GM23338 (cell line): ENCODE data around the gene DLEU7. TPM values are rescaled to one million over a fixed set of nuclear protein-coding genes. Genes with fewer than 3 reads are reported as not detected.

ENCODE experiments used
- ATAC-seq: fragments of 200-7000 bp; cut with Tn5 transposase; 3 replicates; pipeline ENCODE4 v1.9.1; 2020
- DNase-seq: peaks from one replicate; pipeline ENCODE4 v3.0.0-alpha.2; 2015; ENCODE audit warnings: low spot score
- H2AFZ ChIP-seq: fragments of 200-600 bp; sonication (generic); 2 replicates; pipeline ENCODE4 v1.8.0; 2016; ENCODE audit warnings: antibody characterized with exemption, mild to moderate bottlenecking, moderate library complexity
- H3F3A ChIP-seq: fragments of 200-600 bp; sonication (generic); replicated peaks from 2 replicates; pipeline ENCODE4 v1.8.0; 2017; ENCODE audit warnings: antibody characterized with exemption, mixed run types, low read depth
- H3K27ac ChIP-seq: fragments of 200-600 bp; sonication (generic); 2 replicates; pipeline ENCODE4 v1.6.1; 2016; ENCODE audit warnings: low read depth
- H3K27me3 ChIP-seq: fragments of 200-600 bp; sonication (generic); 2 replicates; pipeline ENCODE4 v1.8.0; 2016; ENCODE audit warnings: mild to moderate bottlenecking, mixed run types, moderate library complexity; ENCODE audit not compliant: insufficient read depth
- H3K36me3 ChIP-seq: fragments of 200-600 bp; sonication (generic); 2 replicates; pipeline ENCODE4 v1.8.0; 2016; ENCODE audit warnings: mild to moderate bottlenecking; ENCODE audit not compliant: insufficient read depth
- H3K4me1 ChIP-seq: fragments of 200-600 bp; sonication (generic); 2 replicates; pipeline ENCODE4 v1.8.0; 2016; ENCODE audit warnings: mild to moderate bottlenecking, moderate library complexity; ENCODE audit not compliant: insufficient read depth
- H3K4me2 ChIP-seq: fragments of 200-600 bp; sonication (generic); 2 replicates; pipeline ENCODE4 v1.7.1; 2017; ENCODE audit warnings: mixed run types
- H3K4me3 ChIP-seq: fragments of 200-600 bp; sonication (generic); 2 replicates; pipeline ENCODE4 v1.6.1; 2016; ENCODE audit warnings: mixed run types
- H3K79me2 ChIP-seq: fragments of 200-600 bp; sonication (generic); replicated peaks from 2 replicates; pipeline ENCODE4 v1.8.0; 2017; ENCODE audit warnings: mild to moderate bottlenecking; ENCODE audit not compliant: insufficient read depth
- H3K9me2 ChIP-seq: fragments of 200-600 bp; sonication (generic); 2 replicates; pipeline ENCODE4 v1.8.0; 2017; ENCODE audit not compliant: insufficient read depth
- H4K20me1 ChIP-seq: fragments of 200-600 bp; sonication (generic); replicated peaks from 2 replicates; pipeline ENCODE4 v1.8.0; 2017; ENCODE audit warnings: mild to moderate bottlenecking; ENCODE audit not compliant: insufficient read depth
- H3K27ac Mint-ChIP-seq: 2 replicates; pipeline ENCODE4 v1.8.0; 2020; ENCODE audit warnings: inconsistent platforms, mild to moderate bottlenecking, moderate library complexity, mixed read lengths
- H3K27me3 Mint-ChIP-seq: 3 replicates; pipeline ENCODE4 v1.8.0; 2022; ENCODE audit warnings: low read depth, mild to moderate bottlenecking, moderate library complexity, mixed read lengths, inconsistent platforms; ENCODE audit not compliant: insufficient read depth, poor library complexity
- H3K36me3 Mint-ChIP-seq: 3 replicates; pipeline ENCODE4 v1.8.0; 2021; ENCODE audit warnings: low read depth, mild to moderate bottlenecking, inconsistent platforms, moderate library complexity, mixed read lengths
- H3K4me1 Mint-ChIP-seq: 3 replicates; pipeline ENCODE4 v1.8.0; 2020; ENCODE audit warnings: mild to moderate bottlenecking, inconsistent platforms, mixed read lengths
- H3K4me3 Mint-ChIP-seq: 3 replicates; pipeline ENCODE4 v1.8.0; 2021; ENCODE audit warnings: moderate library complexity, mild to moderate bottlenecking, inconsistent platforms, mixed read lengths
- H3K9me3 Mint-ChIP-seq: 3 replicates; pipeline ENCODE4 v1.8.0; 2020; ENCODE audit warnings: moderate library complexity, mild to moderate bottlenecking, inconsistent platforms, mixed read lengths
- CREB1 ChIP-seq: fragments of 250-450 bp; sonication (Bioruptor Pico); IDR thresholded peaks from 2 replicates; pipeline ENCODE4 v1.5.0; 2020; ENCODE audit warnings: low read depth, mild to moderate bottlenecking, moderate library complexity
- EZH2 ChIP-seq: fragments of 200-600 bp; sonication (generic); IDR thresholded peaks from one replicate; pipeline ENCODE4 v1.8.0; 2017; ENCODE audit warnings: antibody characterized with exemption, mild to moderate bottlenecking, low read depth; ENCODE audit not compliant: unreplicated experiment
- EZH2phosphoT487 ChIP-seq: fragments of 200-600 bp; sonication (generic); IDR thresholded peaks from one replicate; pipeline ENCODE4 v1.8.1; 2018; ENCODE audit warnings: antibody characterized with exemption; ENCODE audit not compliant: unreplicated experiment
- JUNB ChIP-seq: IDR thresholded peaks from one replicate; pipeline ENCODE4 v1.6.1; 2016; ENCODE audit warnings: antibody characterized with exemption; ENCODE audit not compliant: unreplicated experiment
- NANOG ChIP-seq: IDR thresholded peaks from 2 replicates; pipeline ENCODE4 v1.6.1; 2016; ENCODE audit warnings: antibody characterized with exemption, borderline replicate concordance
- POLR2AphosphoS5 ChIP-seq: IDR thresholded peaks from 2 replicates; pipeline ENCODE4 v1.6.1; 2016; ENCODE audit warnings: antibody characterized with exemption, low read depth
- STAT1 ChIP-seq: IDR thresholded peaks from one replicate; pipeline ENCODE4 v1.6.1; 2016; ENCODE audit warnings: antibody characterized with exemption; ENCODE audit not compliant: unreplicated experiment
- ZNF114 ChIP-seq: fragments of 250-450 bp; sonication (Bioruptor Pico); IDR thresholded peaks from 2 replicates; pipeline ENCODE4 v1.5.0; 2020; ENCODE audit warnings: mild to moderate bottlenecking, moderate library complexity
- ZNF331 ChIP-seq: fragments of 250-450 bp; sonication (Bioruptor Pico); IDR thresholded peaks from 2 replicates; pipeline ENCODE4 v1.5.0; 2020; ENCODE audit warnings: low read depth, mild to moderate bottlenecking, moderate library complexity
- polyA plus RNA-seq: library from polyadenylated mRNA; unstranded; fragments of >200 nt; fragmentation: Nextera tagmentation; extraction: Ambion mirVana; gene quantifications from 2 replicates; pipeline ENCODE4 v1.2.1, GENCODE V29; 2016
- total RNA-seq: library from RNA; depleted of rRNA; stranded (reverse); fragments of >200 nt; shearing (Covaris generic); gene quantifications from 2 replicates; pipeline ENCODE4 v1.2.3, GENCODE V29; 2014
- TF ChIP-seq, protein P1 (sequence below): fragments of 250-450 bp; sonication (Bioruptor Pico); IDR thresholded peaks from 2 replicates; pipeline ENCODE4 v1.5.0; 2020; ENCODE audit warnings: mild to moderate bottlenecking, moderate library complexity
- TF ChIP-seq, protein P2 (sequence below): IDR thresholded peaks from 2 replicates; pipeline ENCODE4 v1.6.1; 2016; ENCODE audit warnings: antibody characterized with exemption
- TF ChIP-seq, protein P3 (sequence below), 2 experiments: fragments of 200-600 bp in 1 of 2; sonication (generic) in 1 of 2; conservative IDR thresholded peaks; 2 replicates each; pipeline versions ENCODE4 v1.5.1 to v1.6.1; 2016 to 2017; ENCODE audit warnings: antibody characterized with exemption in 2 of 2, low read depth in 2 of 2, mild to moderate bottlenecking in 2 of 2, moderate library complexity in 1 of 2
- TF ChIP-seq, protein P4 (sequence below): IDR thresholded peaks from one replicate; pipeline ENCODE4 v1.6.1; 2018; ENCODE audit warnings: antibody characterized with exemption; ENCODE audit not compliant: unreplicated experiment

Gene DLEU7
- total and polyA plus RNA-seq, 2 experiments from 2014 or later = 8.7 to 11.6 TPM

DNA sequence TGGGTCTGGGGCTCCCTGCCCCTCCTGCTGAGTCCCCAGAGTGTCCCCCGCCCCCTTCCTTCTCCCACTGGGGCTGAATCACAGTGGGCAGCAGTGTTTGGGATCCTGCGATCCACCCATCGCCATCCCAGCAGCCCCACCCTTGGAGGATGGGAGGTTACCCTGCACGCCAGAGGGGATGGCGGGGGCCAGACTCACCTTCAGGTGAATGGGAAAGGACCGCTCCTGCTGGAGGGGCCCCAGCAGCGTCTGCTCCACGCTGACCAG lies 569 bp downstream of the DLEU7 start:
- Histone ChIP-seq H4K20me1 (no peaks in the 10 kb centered on the region), H3K27ac (no peak overlapping the region), H3F3A (no peaks in the 10 kb centered on the region), H3K9me2 (no peaks in the 10 kb centered on the region), H3K79me2 (peaks cover 29% of the 10 kb centered on the region), H3K4me1 (peaks cover 29% of the 10 kb centered on the region), H3K27me3 (peaks cover 21% of the 10 kb centered on the region), H3K4me3 (peak overlapping the region; percentile 72), H3K36me3 (no peaks in the 10 kb centered on the region), H3K4me2 (peak overlapping the region; percentile 92), H2AFZ (peak overlapping the region; percentile 91)
- H3K36me3 Mint-ChIP-seq = no peaks in the 10 kb centered on the region; the same call in 2 of the 3 replicates
- H3K27ac Mint-ChIP-seq = no peak overlapping the region
- ATAC-seq = peak; percentile 58
- TF ChIP-seq ZNF331 = no peak
- TF ChIP-seq STAT1 = no peak
- TF ChIP-seq ZNF114 (CRISPR knock-in tag) = no peak
- TF ChIP-seq, protein P1, sequence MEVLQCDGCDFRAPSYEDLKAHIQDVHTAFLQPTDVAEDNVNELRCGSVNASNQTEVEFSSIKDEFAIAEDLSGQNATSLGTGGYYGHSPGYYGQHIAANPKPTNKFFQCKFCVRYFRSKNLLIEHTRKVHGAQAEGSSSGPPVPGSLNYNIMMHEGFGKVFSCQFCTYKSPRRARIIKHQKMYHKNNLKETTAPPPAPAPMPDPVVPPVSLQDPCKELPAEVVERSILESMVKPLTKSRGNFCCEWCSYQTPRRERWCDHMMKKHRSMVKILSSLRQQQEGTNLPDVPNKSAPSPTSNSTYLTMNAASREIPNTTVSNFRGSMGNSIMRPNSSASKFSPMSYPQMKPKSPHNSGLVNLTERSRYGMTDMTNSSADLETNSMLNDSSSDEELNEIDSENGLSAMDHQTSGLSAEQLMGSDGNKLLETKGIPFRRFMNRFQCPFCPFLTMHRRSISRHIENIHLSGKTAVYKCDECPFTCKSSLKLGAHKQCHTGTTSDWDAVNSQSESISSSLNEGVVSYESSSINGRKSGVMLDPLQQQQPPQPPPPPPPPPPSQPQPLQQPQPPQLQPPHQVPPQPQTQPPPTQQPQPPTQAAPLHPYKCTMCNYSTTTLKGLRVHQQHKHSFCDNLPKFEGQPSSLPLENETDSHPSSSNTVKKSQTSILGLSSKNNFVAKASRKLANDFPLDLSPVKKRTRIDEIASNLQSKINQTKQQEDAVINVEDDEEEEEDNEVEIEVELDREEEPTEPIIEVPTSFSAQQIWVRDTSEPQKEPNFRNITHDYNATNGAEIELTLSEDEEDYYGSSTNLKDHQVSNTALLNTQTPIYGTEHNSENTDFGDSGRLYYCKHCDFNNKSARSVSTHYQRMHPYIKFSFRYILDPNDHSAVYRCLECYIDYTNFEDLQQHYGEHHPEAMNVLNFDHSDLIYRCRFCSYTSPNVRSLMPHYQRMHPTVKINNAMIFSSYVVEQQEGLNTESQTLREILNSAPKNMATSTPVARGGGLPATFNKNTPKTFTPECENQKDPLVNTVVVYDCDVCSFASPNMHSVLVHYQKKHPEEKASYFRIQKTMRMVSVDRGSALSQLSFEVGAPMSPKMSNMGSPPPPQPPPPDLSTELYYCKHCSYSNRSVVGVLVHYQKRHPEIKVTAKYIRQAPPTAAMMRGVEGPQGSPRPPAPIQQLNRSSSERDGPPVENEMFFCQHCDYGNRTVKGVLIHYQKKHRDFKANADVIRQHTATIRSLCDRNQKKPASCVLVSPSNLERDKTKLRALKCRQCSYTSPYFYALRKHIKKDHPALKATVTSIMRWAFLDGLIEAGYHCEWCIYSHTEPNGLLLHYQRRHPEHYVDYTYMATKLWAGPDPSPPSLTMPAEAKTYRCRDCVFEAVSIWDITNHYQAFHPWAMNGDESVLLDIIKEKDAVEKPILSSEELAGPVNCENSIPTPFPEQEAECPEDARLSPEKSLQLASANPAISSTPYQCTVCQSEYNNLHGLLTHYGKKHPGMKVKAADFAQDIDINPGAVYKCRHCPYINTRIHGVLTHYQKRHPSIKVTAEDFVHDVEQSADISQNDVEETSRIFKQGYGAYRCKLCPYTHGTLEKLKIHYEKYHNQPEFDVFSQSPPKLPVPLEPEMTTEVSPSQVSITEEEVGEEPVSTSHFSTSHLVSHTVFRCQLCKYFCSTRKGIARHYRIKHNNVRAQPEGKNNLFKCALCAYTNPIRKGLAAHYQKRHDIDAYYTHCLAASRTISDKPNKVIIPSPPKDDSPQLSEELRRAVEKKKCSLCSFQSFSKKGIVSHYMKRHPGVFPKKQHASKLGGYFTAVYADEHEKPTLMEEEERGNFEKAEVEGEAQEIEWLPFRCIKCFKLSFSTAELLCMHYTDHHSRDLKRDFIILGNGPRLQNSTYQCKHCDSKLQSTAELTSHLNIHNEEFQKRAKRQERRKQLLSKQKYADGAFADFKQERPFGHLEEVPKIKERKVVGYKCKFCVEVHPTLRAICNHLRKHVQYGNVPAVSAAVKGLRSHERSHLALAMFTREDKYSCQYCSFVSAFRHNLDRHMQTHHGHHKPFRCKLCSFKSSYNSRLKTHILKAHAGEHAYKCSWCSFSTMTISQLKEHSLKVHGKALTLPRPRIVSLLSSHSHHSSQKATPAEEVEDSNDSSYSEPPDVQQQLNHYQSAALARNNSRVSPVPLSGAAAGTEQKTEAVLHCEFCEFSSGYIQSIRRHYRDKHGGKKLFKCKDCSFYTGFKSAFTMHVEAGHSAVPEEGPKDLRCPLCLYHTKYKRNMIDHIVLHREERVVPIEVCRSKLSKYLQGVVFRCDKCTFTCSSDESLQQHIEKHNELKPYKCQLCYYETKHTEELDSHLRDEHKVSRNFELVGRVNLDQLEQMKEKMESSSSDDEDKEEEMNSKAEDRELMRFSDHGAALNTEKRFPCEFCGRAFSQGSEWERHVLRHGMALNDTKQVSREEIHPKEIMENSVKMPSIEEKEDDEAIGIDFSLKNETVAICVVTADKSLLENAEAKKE (CRISPR knock-in tag) = no peak
- TF ChIP-seq POLR2AphosphoS5 = no peak; the same call in 1 of the 2 replicates
- TF ChIP-seq, protein P2, sequence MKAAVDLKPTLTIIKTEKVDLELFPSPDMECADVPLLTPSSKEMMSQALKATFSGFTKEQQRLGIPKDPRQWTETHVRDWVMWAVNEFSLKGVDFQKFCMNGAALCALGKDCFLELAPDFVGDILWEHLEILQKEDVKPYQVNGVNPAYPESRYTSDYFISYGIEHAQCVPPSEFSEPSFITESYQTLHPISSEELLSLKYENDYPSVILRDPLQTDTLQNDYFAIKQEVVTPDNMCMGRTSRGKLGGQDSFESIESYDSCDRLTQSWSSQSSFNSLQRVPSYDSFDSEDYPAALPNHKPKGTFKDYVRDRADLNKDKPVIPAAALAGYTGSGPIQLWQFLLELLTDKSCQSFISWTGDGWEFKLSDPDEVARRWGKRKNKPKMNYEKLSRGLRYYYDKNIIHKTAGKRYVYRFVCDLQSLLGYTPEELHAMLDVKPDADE = no peak
- TF ChIP-seq EZH2phosphoT487 = no peak
- no peak for TF ChIP-seq JUNB
- TF ChIP-seq NANOG = no peak
- TF ChIP-seq CREB1 (CRISPR knock-in tag) = no peak
- no peak for TF ChIP-seq EZH2
- TF ChIP-seq, protein P3, sequence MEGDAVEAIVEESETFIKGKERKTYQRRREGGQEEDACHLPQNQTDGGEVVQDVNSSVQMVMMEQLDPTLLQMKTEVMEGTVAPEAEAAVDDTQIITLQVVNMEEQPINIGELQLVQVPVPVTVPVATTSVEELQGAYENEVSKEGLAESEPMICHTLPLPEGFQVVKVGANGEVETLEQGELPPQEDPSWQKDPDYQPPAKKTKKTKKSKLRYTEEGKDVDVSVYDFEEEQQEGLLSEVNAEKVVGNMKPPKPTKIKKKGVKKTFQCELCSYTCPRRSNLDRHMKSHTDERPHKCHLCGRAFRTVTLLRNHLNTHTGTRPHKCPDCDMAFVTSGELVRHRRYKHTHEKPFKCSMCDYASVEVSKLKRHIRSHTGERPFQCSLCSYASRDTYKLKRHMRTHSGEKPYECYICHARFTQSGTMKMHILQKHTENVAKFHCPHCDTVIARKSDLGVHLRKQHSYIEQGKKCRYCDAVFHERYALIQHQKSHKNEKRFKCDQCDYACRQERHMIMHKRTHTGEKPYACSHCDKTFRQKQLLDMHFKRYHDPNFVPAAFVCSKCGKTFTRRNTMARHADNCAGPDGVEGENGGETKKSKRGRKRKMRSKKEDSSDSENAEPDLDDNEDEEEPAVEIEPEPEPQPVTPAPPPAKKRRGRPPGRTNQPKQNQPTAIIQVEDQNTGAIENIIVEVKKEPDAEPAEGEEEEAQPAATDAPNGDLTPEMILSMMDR (conservative IDR thresholded peaks at IDR 0.05; ENCODE audit: low read depth in 2 of 2) = no peak
- TF ChIP-seq, protein P4, sequence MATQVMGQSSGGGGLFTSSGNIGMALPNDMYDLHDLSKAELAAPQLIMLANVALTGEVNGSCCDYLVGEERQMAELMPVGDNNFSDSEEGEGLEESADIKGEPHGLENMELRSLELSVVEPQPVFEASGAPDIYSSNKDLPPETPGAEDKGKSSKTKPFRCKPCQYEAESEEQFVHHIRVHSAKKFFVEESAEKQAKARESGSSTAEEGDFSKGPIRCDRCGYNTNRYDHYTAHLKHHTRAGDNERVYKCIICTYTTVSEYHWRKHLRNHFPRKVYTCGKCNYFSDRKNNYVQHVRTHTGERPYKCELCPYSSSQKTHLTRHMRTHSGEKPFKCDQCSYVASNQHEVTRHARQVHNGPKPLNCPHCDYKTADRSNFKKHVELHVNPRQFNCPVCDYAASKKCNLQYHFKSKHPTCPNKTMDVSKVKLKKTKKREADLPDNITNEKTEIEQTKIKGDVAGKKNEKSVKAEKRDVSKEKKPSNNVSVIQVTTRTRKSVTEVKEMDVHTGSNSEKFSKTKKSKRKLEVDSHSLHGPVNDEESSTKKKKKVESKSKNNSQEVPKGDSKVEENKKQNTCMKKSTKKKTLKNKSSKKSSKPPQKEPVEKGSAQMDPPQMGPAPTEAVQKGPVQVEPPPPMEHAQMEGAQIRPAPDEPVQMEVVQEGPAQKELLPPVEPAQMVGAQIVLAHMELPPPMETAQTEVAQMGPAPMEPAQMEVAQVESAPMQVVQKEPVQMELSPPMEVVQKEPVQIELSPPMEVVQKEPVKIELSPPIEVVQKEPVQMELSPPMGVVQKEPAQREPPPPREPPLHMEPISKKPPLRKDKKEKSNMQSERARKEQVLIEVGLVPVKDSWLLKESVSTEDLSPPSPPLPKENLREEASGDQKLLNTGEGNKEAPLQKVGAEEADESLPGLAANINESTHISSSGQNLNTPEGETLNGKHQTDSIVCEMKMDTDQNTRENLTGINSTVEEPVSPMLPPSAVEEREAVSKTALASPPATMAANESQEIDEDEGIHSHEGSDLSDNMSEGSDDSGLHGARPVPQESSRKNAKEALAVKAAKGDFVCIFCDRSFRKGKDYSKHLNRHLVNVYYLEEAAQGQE = no peak
- peak; percentile 27 for DNase-seq
- H3K4me1 Mint-ChIP-seq = peaks cover 22% of the 10 kb centered on the region
- peaks cover 17% of the 10 kb centered on the region for H3K27me3 Mint-ChIP-seq
- no peaks in the 10 kb centered on the region for H3K9me3 Mint-ChIP-seq
- peak overlapping the region; percentile 75 for H3K4me3 Mint-ChIP-seq
